SK-N-SH (cell line): ENCODE measurements around the gene ENTPD6.

ENCODE experiments used
- CTCF ChIP-seq: fragments of 200-600 bp; sonication (generic); IDR thresholded peaks from 2 replicates; pipeline ENCODE4 v1.6.1; 2017; ENCODE audit warnings: antibody characterized with exemption, mild to moderate bottlenecking, moderate library complexity
- EP300 ChIP-seq, 2 experiments: IDR thresholded peaks; 2 replicates each; pipeline versions ENCODE4 v1.4.0 to v1.6.1; 2012; ENCODE audit warnings: borderline replicate concordance in 1 of 2, low read depth in 1 of 2, low read length in 1 of 2
- EZH2phosphoT487 ChIP-seq: fragments of 200-600 bp; sonication (generic); IDR thresholded peaks from 2 replicates; pipeline ENCODE4 v1.6.1; 2017; ENCODE audit warnings: low read depth, mixed run types, mild to moderate bottlenecking, antibody characterized with exemption, moderate library complexity, borderline replicate concordance
- MAX ChIP-seq: IDR thresholded peaks from 2 replicates; pipeline ENCODE4 v1.4.0; 2012; ENCODE audit warnings: low read depth
- PBX3 ChIP-seq: IDR thresholded peaks from 2 replicates; pipeline ENCODE4; 2012
- REST ChIP-seq: IDR thresholded peaks from 2 replicates; pipeline ENCODE4 v1.6.1; 2012; ENCODE audit warnings: mild to moderate bottlenecking, low read depth, low read length, moderate library complexity
- TCF12 ChIP-seq: IDR thresholded peaks from 2 replicates; pipeline ENCODE4 v1.4.0; 2012
- USF2 ChIP-seq: fragments of 150-350 bp; IDR thresholded peaks from 2 replicates; pipeline ENCODE4 v1.6.1; 2017; ENCODE audit warnings: antibody characterized with exemption, low read length, low read depth, borderline replicate concordance

- TF ChIP-seq CTCF (no peak), REST (no peak), PBX3 (no peak), USF2 (no peak), EZH2phosphoT487 (no peak), MAX (no peak), EP300 (IDR thresholded peaks at IDR 0.05; ENCODE audit: borderline replicate concordance in 1 of 2, low read depth in 1 of 2, low read length in 1 of 2) (no peak), TCF12 (no peak)
Observed at GRCh38 chr20:25244976-25245375, 49.5 kb downstream of the ENTPD6 start.
